Measurements from ENCODE around the gene MRPL54.

- TF ChIP-seq CTCF (IDR thresholded peaks at IDR 0.05 in 2 of 3, conservative IDR thresholded peaks at IDR 0.05 in 1 of 3; ENCODE audit: borderline replicate concordance in 1 of 3, insufficient read depth in 1 of 3, low read depth in 2 of 3, low read length in 2 of 3), result no peak
- no peak for TF ChIP-seq EZH2 (IDR thresholded peaks at IDR 0.05)
- no peak for TF ChIP-seq POLR2A (IDR thresholded peaks at IDR 0.05; ENCODE audit: borderline replicate concordance, extremely low read depth, insufficient read depth, insufficient read length)
- TF ChIP-seq EZH2phosphoT487 (IDR thresholded peaks at IDR 0.05; ENCODE audit: borderline replicate concordance), result no peak
- TF ChIP-seq TCF7L2 (IDR thresholded peaks at IDR 0.05; ENCODE audit: borderline replicate concordance, extremely low read depth, insufficient read depth, insufficient read length), result no peak
- no peak for TF ChIP-seq CEBPB (IDR thresholded peaks at IDR 0.05; ENCODE audit: low read depth)
- no peak for TF ChIP-seq POLR2AphosphoS5 (IDR thresholded peaks at IDR 0.05; ENCODE audit: low read depth, low read length)
- no peak for TF ChIP-seq SP1 (IDR thresholded peaks at IDR 0.05; ENCODE audit: low read depth)
- TF ChIP-seq RAD21 (IDR thresholded peaks at IDR 0.05; ENCODE audit: low read depth), result no peak
- no peak for TF ChIP-seq ZNF274 (IDR thresholded peaks at IDR 0.05; ENCODE audit: low read depth, low read length)
Measured at GRCh38 chr19:3790209-3790734, 27.8 kb downstream of the MRPL54 start.

Measured in HCT116 (cell line).